HG03060 (cell line): ENCODE measurements around the gene ENAH.

Experiments
- ATAC-seq: cut with Tn5 transposase; IDR thresholded peaks from one replicate; pipeline ENCODE4 v1.9.1; 2021; ENCODE audit warnings: low read depth, moderate number of reproducible peaks; ENCODE audit not compliant: unreplicated experiment

ENAH gene

DNA sequence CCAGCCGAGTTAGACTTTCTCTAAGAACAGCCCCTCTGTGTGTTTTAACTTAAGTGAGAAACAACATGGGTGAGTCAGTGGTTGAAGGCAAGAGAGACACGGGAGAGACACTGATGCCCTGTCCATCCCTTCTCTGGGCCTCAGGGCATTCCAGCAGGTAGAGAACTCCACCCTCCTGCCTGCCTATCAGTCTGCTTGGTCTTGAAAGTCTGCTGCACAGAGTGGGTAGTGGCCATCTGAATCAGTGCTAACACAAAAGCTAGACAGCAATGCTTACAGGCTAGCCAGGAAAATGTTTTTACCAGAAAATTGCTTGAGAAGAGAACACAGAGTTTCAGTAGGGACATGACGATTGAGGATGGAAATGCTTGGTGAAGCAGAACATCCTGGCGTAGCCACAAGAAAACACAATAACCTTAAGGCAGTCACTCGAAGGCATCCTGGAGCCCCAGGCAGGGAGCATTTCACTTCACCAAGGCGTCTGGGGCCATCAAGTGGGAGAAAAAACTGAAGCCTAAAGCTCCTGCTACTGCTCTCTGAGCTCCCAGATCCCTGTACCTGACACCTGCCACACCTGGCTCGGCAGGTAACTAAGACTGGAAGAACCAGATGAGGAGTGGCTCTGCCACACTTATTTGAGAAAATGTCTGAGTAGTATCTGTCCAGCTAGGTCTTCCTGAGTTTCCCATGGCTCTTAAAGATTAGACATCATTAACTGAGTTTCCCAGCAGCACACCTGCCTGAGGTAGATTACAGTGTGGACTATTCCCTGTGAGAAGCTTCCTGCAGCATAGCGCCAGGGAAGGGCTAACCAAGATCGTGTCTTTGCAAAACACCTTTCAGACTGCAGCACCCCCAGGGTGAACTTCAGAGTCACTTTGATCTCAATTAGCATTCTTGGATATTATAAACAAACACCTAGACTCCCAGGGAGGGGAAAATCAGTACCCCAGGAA is 207.0 kb downstream of the ENAH start:
- no peak for ATAC-seq

DNA sequence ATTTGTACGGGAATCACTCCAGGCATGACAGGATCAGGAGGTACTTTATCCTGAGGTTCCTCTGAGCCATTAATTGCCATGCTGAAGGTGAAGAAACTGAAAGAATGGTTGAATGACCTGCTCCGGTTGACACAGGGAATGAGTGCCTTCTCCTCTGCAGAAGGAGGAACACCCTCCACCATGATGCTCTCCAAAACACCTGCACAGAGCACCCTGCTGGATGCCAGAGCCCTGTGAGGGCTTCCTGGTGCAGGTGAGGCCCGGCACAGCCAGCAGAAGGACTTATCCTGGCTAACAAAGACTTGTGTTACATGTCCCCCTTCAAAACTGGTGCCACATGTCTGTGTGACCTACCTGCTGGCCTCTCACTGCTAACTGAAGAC is 210.8 kb downstream of the ENAH start:
- ATAC-seq, result no peak

DNA sequence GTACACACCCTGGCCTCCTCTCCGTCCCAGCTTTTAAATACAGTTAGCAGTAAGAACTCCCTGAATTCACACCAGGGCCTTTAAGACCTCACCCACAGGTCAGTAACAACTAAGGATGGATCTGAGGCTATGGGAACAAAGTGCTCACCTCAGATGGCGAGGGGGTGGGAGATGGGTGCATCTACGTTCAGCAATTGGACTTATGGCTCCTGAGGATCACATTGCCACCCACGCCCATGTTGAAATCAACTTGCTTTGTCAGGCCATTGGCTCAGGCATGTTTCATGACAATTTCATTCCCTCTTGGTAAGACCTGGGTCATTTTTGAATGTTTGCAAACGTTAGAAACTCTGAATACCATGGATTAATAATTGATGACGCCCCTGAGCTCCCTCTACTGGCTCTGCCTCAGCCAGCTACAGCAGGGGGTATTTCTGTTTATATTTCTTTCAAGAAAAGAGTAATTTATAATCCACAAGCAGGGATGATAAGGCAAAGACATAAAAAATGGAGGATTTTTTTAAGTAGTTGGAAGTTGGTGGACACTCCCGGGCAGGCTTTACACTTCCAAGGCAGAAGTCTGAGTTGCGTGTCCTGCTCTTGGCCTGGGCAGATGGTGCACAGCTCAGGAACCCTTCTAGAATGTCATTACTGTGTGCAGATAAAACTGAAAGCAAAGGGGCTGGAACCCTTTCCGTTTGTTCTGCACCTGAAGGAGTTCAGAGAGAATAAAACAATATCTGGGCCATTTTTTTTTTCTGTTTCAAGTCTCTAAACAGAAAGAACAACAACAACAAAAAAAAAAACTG is 211.4 kb downstream of the ENAH start:
- no peak for ATAC-seq

DNA sequence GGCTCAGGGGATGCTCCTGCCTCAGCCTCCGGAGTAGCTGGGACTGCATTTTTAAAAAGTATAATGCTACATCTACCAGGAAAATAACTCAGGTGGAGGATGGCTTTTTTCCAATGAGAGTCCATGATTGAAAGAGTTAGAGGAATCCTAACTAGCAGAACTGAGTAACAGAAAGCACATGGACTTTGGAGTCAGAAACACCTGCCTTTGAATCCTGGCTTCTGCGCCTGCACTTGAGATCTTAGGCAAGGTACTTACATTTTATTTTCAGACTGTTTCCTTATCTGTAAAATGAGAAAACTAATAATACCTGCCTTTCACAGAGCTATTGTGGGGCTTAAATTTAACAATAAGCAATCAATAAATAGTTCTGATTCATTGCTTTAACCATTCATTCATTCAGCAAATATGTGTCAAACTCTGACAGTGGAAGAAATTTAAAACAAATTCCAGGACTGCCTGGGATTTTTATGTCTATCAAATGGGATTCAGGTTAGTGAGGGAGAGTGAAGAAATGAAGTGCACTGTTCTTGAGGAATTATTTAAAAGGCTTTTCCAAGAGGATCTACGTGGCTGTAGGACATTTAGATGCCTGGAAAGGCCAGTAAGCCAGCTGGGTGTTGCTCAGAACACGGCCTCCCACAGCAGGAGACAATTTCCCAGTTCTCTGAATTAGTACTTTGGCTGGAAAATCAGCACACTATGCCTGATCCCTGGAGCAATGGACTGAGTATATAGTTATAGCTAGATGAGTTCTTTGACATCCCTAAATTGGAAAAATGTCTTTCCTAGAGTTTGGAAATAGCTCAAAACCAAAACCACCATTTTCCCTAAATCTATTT is 212.3 kb downstream of the ENAH start:
- ATAC-seq, result no peak

DNA sequence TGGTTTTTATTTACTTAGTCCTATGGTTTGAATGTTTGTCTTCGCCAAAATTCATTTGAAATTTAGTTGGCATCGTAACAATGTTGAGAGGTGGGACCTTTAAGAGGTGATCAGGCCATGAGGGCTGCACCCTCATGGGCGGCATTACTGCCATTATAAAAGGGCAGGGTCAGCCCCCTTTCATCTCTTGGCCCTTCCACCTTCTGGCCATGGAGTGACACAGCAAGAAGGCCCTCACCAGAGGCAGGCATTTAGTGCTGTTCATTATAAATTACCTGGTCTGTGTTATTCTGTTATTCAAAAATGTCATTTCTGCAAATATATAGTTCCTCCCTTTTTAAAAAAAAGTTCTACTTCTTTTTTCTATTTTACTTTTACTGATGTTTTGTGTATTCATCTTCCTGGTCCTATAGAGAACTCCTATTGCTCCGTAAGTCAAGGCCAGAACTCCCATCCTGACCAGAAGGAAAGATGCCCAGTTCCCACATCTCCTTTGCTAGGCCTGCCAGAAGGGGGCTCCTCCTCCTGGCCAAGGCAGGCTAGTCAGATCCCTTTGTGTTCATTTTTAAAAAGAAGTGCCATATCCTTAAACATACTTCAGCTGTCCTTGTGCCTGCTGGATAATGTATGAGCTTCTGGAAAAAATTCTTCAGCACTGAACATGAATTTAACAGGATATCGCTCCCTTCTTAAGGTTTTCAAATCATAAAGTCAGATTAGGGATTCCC is 215.0 kb downstream of the ENAH start:
- ATAC-seq, result no peak
